ENCODE measurements around the gene SNX27. TPM values are rescaled to one million over a fixed set of nuclear protein-coding genes. Genes with fewer than 3 reads are reported as not detected.
"Not testable (repeated sequence)": the region's sequence is repeated elsewhere in the genome, so short reads cannot be mapped to it uniquely, and the experiment has no call there.

Gene SNX27
- total RNA-seq, 6 experiments from 2014 or later: 14.9 to 21.4 (median 16.9) TPM

- H3K36me3 ChIP-seq: no peaks in the 10 kb centered on the region
- peaks cover 0 to 16% (median 0%) of the 10 kb centered on the region in 4 donors for H3K4me1 ChIP-seq
- no peaks in the 10 kb centered on the region for H3K9me3 ChIP-seq
- ATAC-seq: no peak
- H3K27me3 ChIP-seq: no peaks in the 10 kb centered on the region
- 72% methylated on average over 2 of the region's 3 CpGs for WGBS (ENCODE audit: insufficient coverage, low coverage, low lambda C conversion rate, missing lambda C conversion rate)
- H3K27ac ChIP-seq: no peak overlapping the region
- no peak overlapping the region for H3K4me3 ChIP-seq
- DNase-seq: no peak
- TF ChIP-seq POLR2A (IDR thresholded peaks at IDR 0.05): no peak
- TF ChIP-seq, protein P1, sequence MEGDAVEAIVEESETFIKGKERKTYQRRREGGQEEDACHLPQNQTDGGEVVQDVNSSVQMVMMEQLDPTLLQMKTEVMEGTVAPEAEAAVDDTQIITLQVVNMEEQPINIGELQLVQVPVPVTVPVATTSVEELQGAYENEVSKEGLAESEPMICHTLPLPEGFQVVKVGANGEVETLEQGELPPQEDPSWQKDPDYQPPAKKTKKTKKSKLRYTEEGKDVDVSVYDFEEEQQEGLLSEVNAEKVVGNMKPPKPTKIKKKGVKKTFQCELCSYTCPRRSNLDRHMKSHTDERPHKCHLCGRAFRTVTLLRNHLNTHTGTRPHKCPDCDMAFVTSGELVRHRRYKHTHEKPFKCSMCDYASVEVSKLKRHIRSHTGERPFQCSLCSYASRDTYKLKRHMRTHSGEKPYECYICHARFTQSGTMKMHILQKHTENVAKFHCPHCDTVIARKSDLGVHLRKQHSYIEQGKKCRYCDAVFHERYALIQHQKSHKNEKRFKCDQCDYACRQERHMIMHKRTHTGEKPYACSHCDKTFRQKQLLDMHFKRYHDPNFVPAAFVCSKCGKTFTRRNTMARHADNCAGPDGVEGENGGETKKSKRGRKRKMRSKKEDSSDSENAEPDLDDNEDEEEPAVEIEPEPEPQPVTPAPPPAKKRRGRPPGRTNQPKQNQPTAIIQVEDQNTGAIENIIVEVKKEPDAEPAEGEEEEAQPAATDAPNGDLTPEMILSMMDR (IDR thresholded peaks at IDR 0.05): no peak
- intact Hi-C loops (cut with DNase I): loop anchor here in 1 of 2 donors (10.0 kb wide), 1 partner anchor 138 kb away; no protein-coding TSS in a partner anchor
These were observed 121.3 kb downstream of the SNX27 start for GRCh38 chr1:151733126-151733525.

DNA sequence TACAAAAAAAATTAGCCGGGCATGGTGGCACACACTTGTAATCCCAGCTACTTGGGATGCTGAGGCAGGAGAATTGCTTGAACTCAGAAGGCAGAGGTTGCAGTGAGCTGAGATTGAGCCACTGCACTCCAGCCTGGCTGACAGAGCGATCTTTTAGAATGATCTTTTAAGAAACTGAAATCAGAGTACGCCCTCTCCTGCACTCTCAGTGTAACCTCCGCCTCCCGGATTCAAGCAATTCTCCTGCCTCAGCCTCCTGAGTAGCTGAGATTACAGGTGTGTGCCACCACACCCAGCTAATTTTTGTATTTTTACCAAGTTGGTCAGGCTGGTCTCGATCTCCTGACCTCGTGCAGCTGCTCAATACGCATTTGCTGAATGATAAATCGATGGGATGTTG lies 122.1 kb downstream of the SNX27 start:
- H3K4me1 ChIP-seq: peaks cover 0 to 18% (median 1%) of the 10 kb centered on the region in 4 donors
- not testable (repeated sequence) for H3K36me3 ChIP-seq, DNase-seq, H3K4me3 ChIP-seq, H3K9me3 ChIP-seq, ATAC-seq, H3K27ac ChIP-seq, H3K27me3 ChIP-seq
- intact Hi-C loops (cut with DNase I): loop anchor here in 1 of 2 donors (10.0 kb wide), 1 partner anchor 139 kb away; no protein-coding TSS in a partner anchor
- WGBS (ENCODE audit: insufficient coverage, low coverage, low lambda C conversion rate, missing lambda C conversion rate): 82% methylated on average over 8 of the region's 9 CpGs

DNA sequence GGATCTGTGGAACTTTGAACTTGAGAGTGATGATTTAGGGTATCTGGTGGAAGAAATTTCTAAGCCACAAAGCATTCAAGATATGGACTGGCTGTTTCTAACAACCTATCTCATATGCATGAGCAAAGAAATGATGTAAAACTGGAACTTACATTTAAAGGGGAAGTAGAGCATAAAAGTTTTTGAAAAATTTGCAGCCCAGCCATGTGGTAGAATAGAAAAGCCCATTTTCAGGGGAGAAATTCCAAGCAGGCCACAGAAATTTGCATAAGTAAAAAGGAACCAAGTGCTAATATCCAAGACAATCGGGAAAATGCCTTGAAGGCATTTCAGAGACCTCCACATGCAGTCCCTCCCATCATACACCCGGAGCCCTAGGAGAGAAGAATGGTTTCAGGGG lies 125.2 kb downstream of the SNX27 start:
- no peak overlapping the region for H3K4me3 ChIP-seq
- no peaks in the 10 kb centered on the region for H3K27me3 ChIP-seq
- ATAC-seq (no peak), DNase-seq (no peak)
- H3K4me1 ChIP-seq: peaks cover 0 to 23% (median 8%) of the 10 kb centered on the region in 4 donors
- TF ChIP-seq POLR2A (IDR thresholded peaks at IDR 0.05): no peak
- TF ChIP-seq, protein P1 (IDR thresholded peaks at IDR 0.05): no peak
- 83% methylated on average over 1 of the region's 2 CpGs for WGBS (ENCODE audit: insufficient coverage, low coverage, low lambda C conversion rate, missing lambda C conversion rate)
- no peak overlapping the region for H3K27ac ChIP-seq
- intact Hi-C loops (cut with DNase I): loop anchor here in 1 of 2 donors (10.0 kb wide), 1 partner anchor 142 kb away; no protein-coding TSS in a partner anchor
- no peaks in the 10 kb centered on the region for H3K36me3 ChIP-seq
- no peaks in the 10 kb centered on the region for H3K9me3 ChIP-seq

DNA sequence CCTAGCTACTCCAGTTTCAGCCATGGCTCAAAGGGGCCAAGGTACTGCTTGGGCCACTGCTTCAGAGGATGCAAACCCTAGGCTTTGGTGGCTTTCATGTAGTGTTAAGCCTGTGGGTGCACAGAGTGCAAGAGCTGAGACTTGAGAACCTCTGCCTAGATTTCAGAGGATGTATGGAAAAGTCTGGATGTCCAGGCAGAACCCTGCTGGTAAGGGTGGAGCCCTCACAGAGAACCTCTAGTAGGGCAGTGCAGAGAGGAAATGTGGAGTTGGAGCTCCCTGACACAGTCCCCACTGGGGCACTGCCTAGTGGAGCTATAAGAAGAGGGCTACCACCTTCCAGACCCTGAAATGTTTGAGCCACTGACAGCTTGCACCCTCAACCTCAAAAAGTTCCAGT lies 125.6 kb downstream of the SNX27 start:
- no peak for ATAC-seq
- H3K9me3 ChIP-seq: no peaks in the 10 kb centered on the region
- no peaks in the 10 kb centered on the region for H3K36me3 ChIP-seq
- no peak for TF ChIP-seq POLR2A (IDR thresholded peaks at IDR 0.05)
- TF ChIP-seq, protein P1 (IDR thresholded peaks at IDR 0.05): no peak
- peaks cover 0 to 23% (median 8%) of the 10 kb centered on the region in 4 donors for H3K4me1 ChIP-seq
- no peak overlapping the region for H3K4me3 ChIP-seq
- intact Hi-C loops (cut with DNase I): loop anchor here in 1 of 2 donors (10.0 kb wide), 1 partner anchor 143 kb away; no protein-coding TSS in a partner anchor
- H3K27me3 ChIP-seq: no peaks in the 10 kb centered on the region
- DNase-seq: no peak
- H3K27ac ChIP-seq: no peak overlapping the region

DNA sequence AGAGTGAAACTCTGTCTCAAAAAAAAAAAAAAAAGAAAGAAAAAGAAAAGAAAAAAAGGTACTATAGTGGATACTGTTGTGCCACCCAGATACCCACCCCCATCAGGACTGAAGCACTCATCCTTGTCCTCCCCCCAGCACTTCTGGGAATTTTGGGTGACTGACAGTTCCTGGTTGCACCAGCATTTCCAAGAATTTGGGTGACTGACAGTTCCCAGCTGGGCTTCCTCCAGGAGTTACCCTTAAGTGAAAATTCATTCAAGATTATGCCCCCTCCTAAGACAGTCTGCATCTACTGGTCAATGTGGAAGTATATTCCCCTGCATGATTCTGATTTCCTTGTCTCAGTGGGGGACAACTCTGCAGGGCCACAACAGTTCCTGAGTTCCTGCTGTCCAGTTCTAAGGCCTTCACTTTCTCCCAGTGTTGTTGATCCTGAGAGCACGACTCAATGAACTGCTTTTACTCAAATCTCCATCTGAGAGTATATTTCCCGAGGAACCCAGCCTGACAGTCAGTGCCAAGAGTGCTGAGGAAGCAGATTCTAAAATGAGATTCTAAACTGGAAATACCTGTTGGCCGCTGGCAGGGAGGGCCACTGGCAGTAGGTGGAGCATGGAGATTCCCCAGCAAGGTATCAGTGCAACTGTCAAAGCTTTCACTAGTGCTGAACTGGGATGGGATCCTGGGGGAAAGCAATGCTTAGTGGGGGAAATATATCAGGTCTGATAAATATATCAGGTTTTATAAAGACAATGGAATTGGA lies 127.9 kb downstream of the SNX27 start:
- DNase-seq: no peak
- ATAC-seq: peak; percentile 64 to 81 (median 72)
- WGBS (ENCODE audit: insufficient coverage, low coverage, low lambda C conversion rate, missing lambda C conversion rate): 19% methylated on average over 3 of the region's 3 CpGs
- Histone ChIP-seq H3K9me3 (no peaks in the 10 kb centered on the region), H3K4me3 (no peak overlapping the region), H3K27ac (peak overlapping the region in 1 of 3 donors; percentile 36), H3K4me1 (peaks cover 0 to 23% (median 8%) of the 10 kb centered on the region in 4 donors), H3K27me3 (no peaks in the 10 kb centered on the region), H3K36me3 (no peaks in the 10 kb centered on the region)
- intact Hi-C loops (cut with DNase I): loop anchor here in 1 of 2 donors (10.0 kb wide), 1 partner anchor 145 kb away; no protein-coding TSS in a partner anchor
- no peak for TF ChIP-seq POLR2A (IDR thresholded peaks at IDR 0.05)
- TF ChIP-seq, protein P1 (IDR thresholded peaks at IDR 0.05): peak in 3 of 4 donors; percentile 8 to 29 (median 17)

Data from right lobe of liver (tissue), 6 donors.